NT2/D1 (cell line): Measurements from ENCODE around the gene SPINK1.

Experiments
- DNase-seq: peaks from one replicate; pipeline ENCODE4 v3.0.0-alpha.2; 2011; ENCODE audit warnings: low read depth, low spot score
- H3K27me3 ChIP-seq: 2 replicates; pipeline ENCODE4 v1.6.0; 2011; ENCODE audit warnings: mild to moderate bottlenecking; ENCODE audit not compliant: insufficient read length, insufficient read depth
- H3K36me3 ChIP-seq: 2 replicates; pipeline ENCODE4 v1.6.1; 2011; ENCODE audit warnings: mild to moderate bottlenecking, low read length, mixed read lengths; ENCODE audit not compliant: insufficient read depth, insufficient read length
- H3K4me1 ChIP-seq: 2 replicates; pipeline ENCODE4 v1.5.1; 2011; ENCODE audit not compliant: insufficient read depth, insufficient read length
- H3K4me3 ChIP-seq: 2 replicates; pipeline ENCODE4 v1.5.1; 2011; ENCODE audit warnings: low read depth; ENCODE audit not compliant: insufficient read length
- H3K9ac ChIP-seq: 2 replicates; pipeline ENCODE4 v1.6.0; 2011; ENCODE audit warnings: low read depth; ENCODE audit not compliant: insufficient read length
- H3K9me3 ChIP-seq: 2 replicates; pipeline ENCODE4 v1.5.1; 2011; ENCODE audit warnings: mild to moderate bottlenecking, low read length; ENCODE audit not compliant: insufficient read depth
- SUZ12 ChIP-seq: IDR thresholded peaks from 2 replicates; pipeline ENCODE4 v1.6.1; 2011; ENCODE audit not compliant: insufficient read length, insufficient read depth; ENCODE audit errors: extremely low read depth
- YY1 ChIP-seq: IDR thresholded peaks from 2 replicates; pipeline ENCODE4 v1.6.1; 2011; ENCODE audit not compliant: insufficient read length, insufficient read depth
- ZNF274 ChIP-seq: IDR thresholded peaks from 2 replicates; pipeline ENCODE4 v1.6.1; 2011; ENCODE audit warnings: mild to moderate bottlenecking, low read depth, low read length

The SPINK1 gene

GRCh38 chr5:147791181-147791580, 40.3 kb downstream of the SPINK1 start:
- no peaks in the 10 kb centered on the region for H3K9me3 ChIP-seq
- H3K4me1 ChIP-seq, result no peaks in the 10 kb centered on the region
- H3K9ac ChIP-seq, result no peak overlapping the region
- H3K36me3 ChIP-seq, result no peaks in the 10 kb centered on the region
- TF ChIP-seq YY1 (no peak), SUZ12 (no peak), ZNF274 (no peak)
- no peak for DNase-seq
- no peak overlapping the region for H3K4me3 ChIP-seq
- H3K27me3 ChIP-seq, result no peaks in the 10 kb centered on the region

- H3K36me3 ChIP-seq, result no peaks in the 10 kb centered on the region
- DNase-seq, result no peak
- H3K9me3 ChIP-seq, result no peaks in the 10 kb centered on the region
- H3K4me1 ChIP-seq, result no peaks in the 10 kb centered on the region
- no peak overlapping the region for H3K9ac ChIP-seq
- TF ChIP-seq SUZ12, result no peak
- no peak for TF ChIP-seq YY1
- TF ChIP-seq ZNF274, result no peak
- H3K27me3 ChIP-seq, result no peaks in the 10 kb centered on the region
- H3K4me3 ChIP-seq, result no peak overlapping the region
Measured at GRCh38 chr5:147789820-147790219, 41.7 kb downstream of the SPINK1 start.

DNA sequence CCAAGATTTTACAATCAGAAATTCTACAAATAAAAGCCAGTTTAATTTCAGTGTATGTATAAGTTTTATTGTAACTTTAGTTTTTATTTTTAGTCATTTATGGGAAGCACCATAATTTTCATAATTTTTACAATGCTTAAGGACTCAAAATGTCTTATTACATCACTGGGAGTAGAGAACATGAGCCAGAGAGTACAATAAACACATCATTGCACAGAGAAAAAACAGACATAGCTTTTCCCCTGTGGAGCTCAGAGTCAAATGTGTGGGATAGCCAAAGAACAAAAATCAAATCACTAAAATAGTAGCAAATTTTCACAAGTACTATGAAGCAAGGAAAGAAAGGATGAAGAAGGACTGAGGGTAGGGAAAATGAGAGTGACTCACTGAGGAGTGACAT, 43.4 kb downstream of the SPINK1 start:
- no peak overlapping the region for H3K9ac ChIP-seq
- H3K27me3 ChIP-seq, result no peaks in the 10 kb centered on the region
- H3K9me3 ChIP-seq, result no peaks in the 10 kb centered on the region
- no peak for DNase-seq
- no peaks in the 10 kb centered on the region for H3K4me1 ChIP-seq
- H3K4me3 ChIP-seq, result no peak overlapping the region
- H3K36me3 ChIP-seq, result no peaks in the 10 kb centered on the region
- no peak for TF ChIP-seq YY1
- TF ChIP-seq SUZ12, result no peak
- no peak for TF ChIP-seq ZNF274

- no peaks in the 10 kb centered on the region for H3K36me3 ChIP-seq
Measured at GRCh38 chr5:147786142-147786541, 45.3 kb downstream of the SPINK1 start.

DNA sequence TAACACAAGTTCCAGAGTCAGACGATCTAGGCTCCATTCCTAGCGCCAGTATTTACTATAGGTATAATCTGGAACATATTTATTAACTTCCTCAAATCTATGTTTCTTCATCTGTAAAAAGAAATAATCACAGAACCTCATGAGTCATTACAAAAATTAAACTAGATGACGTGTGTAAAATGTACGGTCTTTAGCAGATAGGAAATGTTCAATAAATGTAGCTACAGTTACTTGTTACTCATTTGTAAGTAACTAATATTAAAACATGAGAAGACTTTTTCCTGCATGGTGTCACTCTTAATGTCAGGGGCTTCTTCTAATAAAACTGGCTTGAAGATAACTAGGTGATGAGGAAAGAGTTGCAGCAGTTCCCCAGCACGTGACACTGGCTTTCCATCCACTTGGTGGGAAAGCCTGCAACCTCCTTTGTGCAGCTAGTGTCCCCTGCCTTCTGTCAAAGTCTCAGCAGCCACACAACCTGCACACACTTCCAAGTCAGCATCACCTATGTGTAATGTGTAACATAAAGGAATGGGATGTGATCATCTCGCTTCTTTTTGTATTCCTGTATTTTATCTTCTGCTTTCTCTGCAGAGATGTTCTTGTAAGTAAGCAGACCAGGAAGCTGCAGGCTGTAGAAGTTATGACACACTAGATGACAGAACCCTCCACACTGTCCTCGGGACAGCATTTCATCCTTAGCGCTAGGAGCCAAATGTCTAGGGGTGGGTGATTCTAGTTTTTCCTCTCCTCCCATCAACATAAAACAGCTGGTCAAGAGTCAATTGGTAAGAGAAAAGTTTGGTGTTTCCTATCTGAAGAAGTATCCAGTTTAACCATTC, 47.1 kb downstream of the SPINK1 start:
- Histone ChIP-seq H3K27me3 (no peaks in the 10 kb centered on the region), H3K9ac (no peak overlapping the region), H3K4me3 (no peak overlapping the region), H3K4me1 (no peaks in the 10 kb centered on the region), H3K9me3 (no peaks in the 10 kb centered on the region), H3K36me3 (no peaks in the 10 kb centered on the region)
- TF ChIP-seq SUZ12 (no peak), YY1 (no peak), ZNF274 (no peak)
- DNase-seq, result no peak

More at GRCh38 chr5:147786142-147786541, 45.3 kb downstream of the SPINK1 start:
- H3K9ac ChIP-seq, result no peak overlapping the region
- no peak for DNase-seq
- H3K4me3 ChIP-seq, result no peak overlapping the region
- H3K9me3 ChIP-seq, result no peaks in the 10 kb centered on the region
- no peaks in the 10 kb centered on the region for H3K27me3 ChIP-seq
- no peaks in the 10 kb centered on the region for H3K4me1 ChIP-seq
- TF ChIP-seq ZNF274 (no peak), YY1 (no peak), SUZ12 (no peak)

GRCh38 chr5:147782110-147783028, 49.1 kb downstream of the SPINK1 start, which contains the start of gene JAKMIP2:
Gene JAKMIP2 (minus strand): TSS chr5:147782728. CDS start chr5:147671806, 110,922 bp downstream.
- no peaks in the 10 kb centered on the region for H3K27me3 ChIP-seq
- H3K4me3 ChIP-seq, result peak within 1 kb of the TSS; percentile 74
- TF ChIP-seq YY1, result no peak
- TF ChIP-seq SUZ12, result no peak
- no peak for TF ChIP-seq ZNF274
- peak within 1 kb of the TSS; percentile 75 for H3K9ac ChIP-seq
- DNase-seq, result peak; percentile 94
- H3K9me3 ChIP-seq, result no peaks in the 10 kb centered on the region
- H3K4me1 ChIP-seq, result no peaks in the 10 kb centered on the region
- H3K36me3 ChIP-seq, result no peaks in the 10 kb centered on the region

GRCh38 chr5:147780924-147781573, 50.4 kb downstream of the SPINK1 start:
- DNase-seq, result no peak
- H3K9me3 ChIP-seq, result peaks cover 5% of the 10 kb centered on the region
- no peaks in the 10 kb centered on the region for H3K4me1 ChIP-seq
- H3K4me3 ChIP-seq, result peak overlapping the region; percentile 9
- H3K9ac ChIP-seq, result no peak overlapping the region
- TF ChIP-seq ZNF274, result no peak
- no peak for TF ChIP-seq SUZ12
- TF ChIP-seq YY1, result no peak
- no peaks in the 10 kb centered on the region for H3K36me3 ChIP-seq
- H3K27me3 ChIP-seq, result no peaks in the 10 kb centered on the region
